Lower lobe of right lung (tissue), 2 donors: ENCODE results near the gene TMEM164. TPM values are rescaled to one million over a fixed set of nuclear protein-coding genes. Genes with fewer than 3 reads are reported as not detected.

ENCODE experiments used
- ATAC-seq, 2 donors: fragments of 200-7000 bp; cut with Tn5 transposase; one replicate each; pipeline ENCODE4 v1.9.1; 2020 to 2022; ENCODE audit warnings: mild to moderate bottlenecking in 2 of 2, moderate library complexity in 2 of 2
- DNase-seq: peaks from one replicate; pipeline ENCODE4 v3.0.0-alpha.2; 2020
- H3K27ac ChIP-seq: fragments of 200-600 bp; one replicate; pipeline ENCODE4 v1.8.0; 2022
- H3K27me3 ChIP-seq: fragments of 200-600 bp; one replicate; pipeline ENCODE4 v1.8.0; 2022; ENCODE audit warnings: low read depth
- H3K36me3 ChIP-seq: fragments of 200-600 bp; one replicate; pipeline ENCODE4 v1.8.0; 2022; ENCODE audit warnings: mild to moderate bottlenecking
- H3K4me1 ChIP-seq: fragments of 200-600 bp; one replicate; pipeline ENCODE4 v1.8.0; 2022
- H3K4me3 ChIP-seq: fragments of 200-600 bp; one replicate; pipeline ENCODE4 v1.8.0; 2022; ENCODE audit warnings: mild to moderate bottlenecking
- H3K9me3 ChIP-seq: fragments of 200-600 bp; one replicate; pipeline ENCODE4 v1.8.0; 2022
- CTCF ChIP-seq: fragments of 200-600 bp; IDR thresholded peaks from one replicate; pipeline ENCODE4 v1.8.0; 2022; ENCODE audit warnings: antibody characterized with exemption, mild to moderate bottlenecking
- intact Hi-C: fragments of 100-400 bp; cut with DNase I; formaldehyde crosslinking; loops from one replicate; pipeline ENCODE4 v1.11.0; 2022
- total RNA-seq: library from RNA; stranded (reverse); fragmentation: NEBNext Ultra II Directional; extraction: Animal tissue kit (Norgen Biotek cat#: 25700); gene quantifications from one replicate; pipeline ENCODE4 v1.2.1, GENCODE V29; 2021
- donor health status: DM: no; HTN: yes; CAD: no; lungs with severe emphysema.

TMEM164 gene
- total RNA-seq, 1 donor from 2014 or later: 66.4 TPM

GRCh38 chrX:110036162-110037033 is 33.5 kb downstream of the TMEM164 start:
- no peak for DNase-seq
- Histone ChIP-seq H3K27ac (no peak overlapping the region), H3K4me1 (no peaks in the 10 kb centered on the region), H3K4me3 (no peak overlapping the region), H3K9me3 (no peaks in the 10 kb centered on the region), H3K36me3 (no peaks in the 10 kb centered on the region), H3K27me3 (no peaks in the 10 kb centered on the region)
- peak in 1 of 2 donors; percentile 13 for ATAC-seq
- no peak for TF ChIP-seq CTCF
- intact Hi-C loops: no loop called here

- Histone ChIP-seq H3K27me3 (no peaks in the 10 kb centered on the region), H3K9me3 (no peaks in the 10 kb centered on the region), H3K4me3 (no peak overlapping the region), H3K27ac (no peak overlapping the region), H3K36me3 (no peaks in the 10 kb centered on the region), H3K4me1 (no peaks in the 10 kb centered on the region)
- intact Hi-C loops: no loop called here
- DNase-seq: no peak
- no peak for ATAC-seq
- TF ChIP-seq CTCF: no peak
Measured at GRCh38 chrX:110037178-110037577, 34.3 kb downstream of the TMEM164 start.

GRCh38 chrX:110038900-110039299 is 36.0 kb downstream of the TMEM164 start:
- H3K36me3 ChIP-seq: no peaks in the 10 kb centered on the region
- intact Hi-C loops: no loop called here
- no peaks in the 10 kb centered on the region for H3K27me3 ChIP-seq
- DNase-seq (no peak), ATAC-seq (no peak)
- TF ChIP-seq CTCF: no peak
- H3K4me1 ChIP-seq: peaks cover 15% of the 10 kb centered on the region
- H3K27ac ChIP-seq: no peak overlapping the region
- H3K9me3 ChIP-seq: no peaks in the 10 kb centered on the region
- no peak overlapping the region for H3K4me3 ChIP-seq

GRCh38 chrX:110041980-110042379 is 39.1 kb downstream of the TMEM164 start:
- intact Hi-C loops: no loop called here
- no peak for TF ChIP-seq CTCF
- ATAC-seq (peak in 1 of 2 donors; percentile 62), DNase-seq (no peak)
- Histone ChIP-seq H3K9me3 (no peaks in the 10 kb centered on the region), H3K4me3 (no peak overlapping the region), H3K4me1 (peaks cover 17% of the 10 kb centered on the region), H3K36me3 (no peaks in the 10 kb centered on the region), H3K27ac (no peak overlapping the region), H3K27me3 (no peaks in the 10 kb centered on the region)

- no peak overlapping the region for H3K27ac ChIP-seq
Measured at GRCh38 chrX:110042496-110042895, 39.6 kb downstream of the TMEM164 start.

More at GRCh38 chrX:110042496-110042895, 39.6 kb downstream of the TMEM164 start:
- H3K4me3 ChIP-seq: no peak overlapping the region
- peak in 1 of 2 donors; percentile 37 for ATAC-seq
- no peak for TF ChIP-seq CTCF
- peaks cover 17% of the 10 kb centered on the region for H3K4me1 ChIP-seq
- intact Hi-C loops: no loop called here
- no peaks in the 10 kb centered on the region for H3K27me3 ChIP-seq
- DNase-seq: no peak
- no peaks in the 10 kb centered on the region for H3K36me3 ChIP-seq
- H3K9me3 ChIP-seq: no peaks in the 10 kb centered on the region
